ENCODE measurements around the gene SLCO4A1. TPM values are rescaled to one million over a fixed set of nuclear protein-coding genes. Genes with fewer than 3 reads are reported as not detected.

Gene SLCO4A1
- total RNA-seq, 1 donor from 2014 or later: 45.9 TPM

- H3K4me3 ChIP-seq: peak overlapping the region in 1 of 2 donors; percentile 54
- no peak for DNase-seq (ENCODE audit: extremely low spot score in 2 of 2)
- H3K36me3 ChIP-seq: no peaks in the 10 kb centered on the region
- H3K27ac ChIP-seq: peak overlapping the region; percentile 30
- intact Hi-C loops (cut with DNase I): no loop called here
- H3K27me3 ChIP-seq: peaks cover 6% of the 10 kb centered on the region
- TF ChIP-seq CTCF (IDR thresholded peaks at IDR 0.05) (no peak), POLR2A (IDR thresholded peaks at IDR 0.05) (no peak), POLR2AphosphoS5 (IDR thresholded peaks at IDR 0.05; ENCODE audit: insufficient read depth in 1 of 2, low read depth in 1 of 2) (no peak)
- no peaks in the 10 kb centered on the region for H3K9me3 ChIP-seq
- peaks cover 62% of the 10 kb centered on the region for H3K4me1 ChIP-seq
Measured at GRCh38 chr20:62645613-62646012, 3.3 kb downstream of the SLCO4A1 start.

GRCh38 chr20:62646851-62647520 lies 4.7 kb downstream of the SLCO4A1 start:
- TF ChIP-seq POLR2A (IDR thresholded peaks at IDR 0.05) (no peak), POLR2AphosphoS5 (IDR thresholded peaks at IDR 0.05; ENCODE audit: insufficient read depth in 1 of 2, low read depth in 1 of 2) (no peak), CTCF (IDR thresholded peaks at IDR 0.05) (no peak)
- H3K36me3 ChIP-seq: no peaks in the 10 kb centered on the region
- no peaks in the 10 kb centered on the region for H3K9me3 ChIP-seq
- DNase-seq (ENCODE audit: extremely low spot score in 2 of 2): no peak
- no peak overlapping the region for H3K4me3 ChIP-seq
- peak overlapping the region; percentile 10 for H3K27ac ChIP-seq
- intact Hi-C loops (cut with DNase I): no loop called here
- peaks cover 6% of the 10 kb centered on the region for H3K27me3 ChIP-seq
- H3K4me1 ChIP-seq: peaks cover 67% of the 10 kb centered on the region

GRCh38 chr20:62647521-62648317 lies 5.4 kb downstream of the SLCO4A1 start:
- DNase-seq (ENCODE audit: extremely low spot score in 2 of 2): no peak
- no peak for TF ChIP-seq CTCF (IDR thresholded peaks at IDR 0.05)
- TF ChIP-seq POLR2AphosphoS5 (IDR thresholded peaks at IDR 0.05; ENCODE audit: insufficient read depth in 1 of 2, low read depth in 1 of 2): peak in 1 of 2 donors; percentile 62
- no peak for TF ChIP-seq POLR2A (IDR thresholded peaks at IDR 0.05)
- Histone ChIP-seq H3K27ac (peak overlapping the region; percentile 10), H3K36me3 (no peaks in the 10 kb centered on the region), H3K4me3 (no peak overlapping the region), H3K9me3 (no peaks in the 10 kb centered on the region), H3K27me3 (peaks cover 6% of the 10 kb centered on the region), H3K4me1 (peaks cover 66% of the 10 kb centered on the region)
- intact Hi-C loops (cut with DNase I): no loop called here

- H3K36me3 ChIP-seq: no peaks in the 10 kb centered on the region
- no peaks in the 10 kb centered on the region for H3K9me3 ChIP-seq
- peak overlapping the region; percentile 10 for H3K27ac ChIP-seq
- H3K4me3 ChIP-seq: no peak overlapping the region
- H3K4me1 ChIP-seq: peaks cover 66% of the 10 kb centered on the region
- peaks cover 6% of the 10 kb centered on the region for H3K27me3 ChIP-seq
- intact Hi-C loops (cut with DNase I): no loop called here
- DNase-seq (ENCODE audit: extremely low spot score in 2 of 2): no peak
- TF ChIP-seq CTCF (IDR thresholded peaks at IDR 0.05): no peak
Measured at GRCh38 chr20:62648318-62648995, 6.2 kb downstream of the SLCO4A1 start.

Measured in vagina (tissue), 2 donors.